ENCODE data around the gene XYLT1.

DNA sequence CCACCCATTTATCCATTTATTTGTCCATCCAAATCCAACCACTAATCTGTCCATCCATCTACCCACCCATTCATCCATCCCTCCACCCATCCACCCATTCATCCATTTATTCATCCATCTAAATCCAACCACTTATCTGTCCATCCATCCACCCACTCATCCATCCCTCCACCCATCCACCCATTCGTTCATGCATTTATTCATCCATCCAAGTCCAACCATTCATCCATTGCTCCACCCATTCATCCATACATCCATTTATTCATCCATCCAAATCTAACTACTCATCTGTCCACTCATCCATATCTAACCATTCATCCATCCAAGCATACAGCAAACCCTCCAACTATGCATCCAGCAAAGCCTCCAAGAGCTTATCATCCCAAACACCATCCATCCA lies 267.3 kb downstream of the XYLT1 start:
- TF ChIP-seq CTCF (conservative IDR thresholded peaks at IDR 0.05; ENCODE audit: low read depth, low read length) = no peak
- TF ChIP-seq EZH2 (IDR thresholded peaks at IDR 0.05; ENCODE audit: low read length, unreplicated experiment) = no peak
